HUDEP-2 (cell line): ENCODE measurements around the gene POLDIP2.
"Not testable (repeated sequence)": the region's sequence is repeated elsewhere in the genome, so short reads cannot be mapped to it uniquely, and the experiment has no call there.

Experiments used
- DNase-seq, 76 experiments: peaks; one replicate each; lab custom pipeline; 2025; ENCODE audit not compliant: unreplicated experiment in 76 of 76; lab: John Stamatoyannopoulos, UW

The POLDIP2 gene

GRCh38 chr17:28338769-28339212 lies 18.5 kb downstream of the POLDIP2 start:
- not testable (repeated sequence) for DNase-seq

DNA sequence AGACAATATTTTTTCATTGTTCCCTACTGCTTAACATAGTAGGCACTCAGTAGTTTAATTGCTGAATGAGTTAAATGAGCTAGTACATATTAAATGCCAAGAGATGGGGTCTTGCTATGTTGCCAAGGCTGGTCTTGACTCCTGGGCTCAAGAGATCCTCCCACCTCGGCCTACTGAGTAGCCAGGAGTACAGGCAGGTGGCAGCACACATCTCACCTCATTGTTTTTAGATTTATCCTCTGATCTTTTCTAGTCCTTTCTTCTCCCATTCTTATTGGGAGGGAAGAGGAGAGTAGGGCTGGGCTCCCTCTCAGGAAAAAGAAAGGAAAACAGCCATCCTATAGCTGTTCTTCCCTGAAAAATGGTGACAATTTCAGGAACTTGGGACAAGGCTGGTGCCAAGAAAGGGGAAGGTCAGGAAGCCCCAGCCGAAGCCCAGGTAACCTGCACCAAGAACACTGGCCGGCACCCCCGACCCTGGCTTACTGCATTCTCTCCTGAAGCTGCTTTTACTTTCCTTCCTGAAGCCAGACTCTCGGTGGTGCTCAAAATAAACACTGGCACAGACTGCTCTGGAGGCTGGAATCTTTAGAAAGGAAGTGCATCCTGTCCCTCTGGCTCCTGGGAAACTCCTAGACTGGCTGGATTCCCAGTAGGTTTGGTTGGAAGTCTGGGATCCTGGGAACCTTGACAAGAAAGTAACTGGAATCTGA lies 19.1 kb downstream of the POLDIP2 start:
- DNase-seq = no peak

DNA sequence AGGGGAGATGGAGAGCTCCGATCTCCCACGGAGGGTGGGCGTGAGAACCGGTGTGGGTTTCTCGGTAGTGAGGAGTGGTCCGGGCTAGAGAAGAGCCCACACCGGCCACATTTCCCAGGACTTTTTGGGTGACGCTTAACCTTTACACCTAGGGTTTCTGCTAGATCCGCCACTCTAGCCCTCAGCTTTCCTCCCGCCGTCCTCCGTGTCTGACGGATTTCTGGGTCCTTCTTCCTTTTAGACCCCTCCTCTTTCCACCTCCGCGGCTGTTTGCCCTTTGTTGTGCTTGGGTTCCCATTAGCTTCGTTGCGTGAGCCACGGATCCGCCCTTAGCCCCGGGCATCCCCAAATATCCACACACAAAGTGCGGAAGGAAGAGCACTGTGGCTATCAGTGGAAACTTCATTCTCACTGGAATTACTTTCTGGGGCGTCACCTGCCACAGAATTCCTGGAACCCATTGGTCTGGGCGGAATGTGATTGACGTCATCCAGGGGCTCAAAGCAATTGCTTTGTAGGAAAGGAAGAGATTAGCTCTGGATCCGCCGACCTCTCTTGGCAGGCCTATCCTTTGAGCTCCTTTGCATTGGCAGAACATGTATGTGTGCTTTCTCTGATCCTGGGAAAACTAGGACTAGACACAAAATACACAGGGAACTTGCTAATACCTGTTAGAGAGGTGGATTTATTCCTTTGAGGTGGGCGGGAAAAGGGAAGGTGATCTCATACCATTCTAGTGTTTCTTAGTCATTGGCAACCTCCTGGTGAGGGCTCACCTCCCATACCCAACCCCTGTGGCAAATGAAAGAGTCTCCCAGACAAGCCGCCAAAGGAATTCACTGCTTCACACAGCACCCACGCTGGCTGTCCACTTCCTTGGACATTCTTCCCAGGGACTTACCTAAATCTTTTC lies 21.1 kb downstream of the POLDIP2 start:
- DNase-seq = peak in 16 of 76 experiments; percentile 2 to 31 (median 13)

- DNase-seq = peak in 75 of 76 experiments; percentile 59 to 99 (median 96)
Measured at GRCh38 chr17:28335201-28335958, 21.9 kb downstream of the POLDIP2 start, which contains the start of the genes IFT20 and TNFAIP1. IFT20 (minus strand) TSS chr17:28335472; CDS start chr17:28331985, 3,487 bp downstream. TNFAIP1 (plus strand) TSS chr17:28335761; CDS start chr17:28339522, 3,761 bp downstream.

DNA sequence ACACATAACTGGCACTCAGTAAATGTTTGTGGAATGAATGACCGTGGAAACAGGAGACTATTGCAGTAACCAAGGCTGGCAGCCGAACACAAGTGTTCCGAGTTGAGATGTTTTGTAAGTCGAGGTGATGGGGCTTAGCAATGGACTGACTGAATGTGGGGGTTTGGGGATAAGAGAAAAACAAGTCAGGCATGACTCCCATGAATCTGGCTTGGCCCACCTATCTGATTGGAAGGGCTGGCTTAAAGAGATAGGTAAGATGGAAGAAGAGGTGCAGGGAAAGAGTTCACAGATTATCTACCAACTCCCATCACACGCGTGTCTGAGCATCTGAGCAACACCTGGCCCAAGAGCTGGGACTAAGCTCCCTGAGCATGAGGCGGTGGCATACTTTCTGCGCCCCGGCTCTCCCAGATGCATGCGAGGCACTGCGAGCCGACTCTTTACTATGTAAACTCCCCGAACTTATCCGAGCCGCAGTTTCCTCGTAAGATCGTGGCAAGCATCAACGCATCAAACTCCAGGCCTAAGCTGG lies 22.6 kb downstream of the POLDIP2 start:
- DNase-seq = no peak

DNA sequence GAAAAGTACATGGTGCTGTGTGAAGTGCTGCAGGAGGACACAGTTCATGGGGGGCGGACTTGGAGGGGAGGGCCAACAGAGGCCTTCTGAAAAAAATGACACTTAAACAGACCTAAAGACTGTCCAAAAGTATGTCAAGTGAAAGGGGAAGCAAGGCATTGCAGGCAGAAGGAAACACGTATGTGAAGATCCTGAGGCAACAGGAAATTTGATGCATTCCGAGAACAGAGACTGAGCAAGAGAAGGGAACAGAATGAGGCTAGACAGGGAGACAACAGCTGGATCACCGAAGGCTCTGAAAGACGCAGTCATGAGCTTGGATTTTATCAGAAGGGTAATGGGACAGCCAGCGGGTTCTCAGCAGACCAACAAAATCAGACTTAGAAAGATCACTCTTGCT lies 23.2 kb downstream of the POLDIP2 start:
- no peak for DNase-seq

GRCh38 chr17:28333083-28333746 lies 24.1 kb downstream of the POLDIP2 start:
- DNase-seq = no peak

DNA sequence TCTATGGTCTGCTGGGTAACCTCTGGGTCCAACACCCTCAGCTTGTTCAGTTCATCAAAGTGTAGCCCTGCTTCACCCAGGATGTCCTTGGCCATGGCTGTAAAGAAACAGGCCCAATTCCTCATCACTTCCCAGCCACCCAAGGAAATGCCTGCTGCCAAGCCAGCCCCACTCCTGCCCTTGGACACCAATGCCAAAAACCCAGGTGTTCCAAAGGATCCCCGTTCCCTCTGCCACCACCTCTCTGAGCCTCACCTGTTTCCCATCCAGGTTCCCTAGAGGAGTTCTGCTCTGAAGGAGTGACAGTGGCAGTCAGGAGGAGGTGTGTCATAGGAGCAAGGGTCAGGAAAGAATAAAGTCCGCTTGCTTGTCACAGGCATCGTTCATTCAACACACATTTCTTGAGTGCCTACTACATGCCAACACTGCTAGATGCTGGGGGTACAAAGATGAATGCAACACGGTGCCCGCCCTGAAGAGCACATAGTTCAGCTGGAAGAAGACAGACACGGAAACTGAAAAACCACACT lies 25.4 kb downstream of the POLDIP2 start:
- no peak for DNase-seq

DNA sequence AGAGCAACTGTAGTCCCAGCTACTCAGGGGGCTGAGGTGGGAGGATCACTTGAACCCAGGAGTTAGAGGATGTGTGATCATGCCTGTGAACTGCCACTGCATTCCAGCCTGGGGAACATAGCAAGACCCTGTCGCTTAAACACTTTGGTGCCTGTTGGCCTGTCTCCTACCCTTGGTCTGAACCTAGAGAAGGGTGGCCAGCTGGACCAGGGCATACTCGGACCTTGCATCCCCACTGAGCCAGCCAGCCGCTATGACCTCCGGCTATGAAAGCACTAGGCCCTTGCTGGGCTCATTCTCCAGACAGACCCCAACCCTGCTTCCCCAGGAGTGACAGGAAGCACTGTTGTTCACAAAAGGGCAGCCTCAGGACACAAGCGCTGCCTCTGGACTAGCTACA lies 26.7 kb downstream of the POLDIP2 start:
- no peak for DNase-seq

GRCh38 chr17:28328325-28328724 lies 29.0 kb downstream of the POLDIP2 start:
- DNase-seq = no peak

DNA sequence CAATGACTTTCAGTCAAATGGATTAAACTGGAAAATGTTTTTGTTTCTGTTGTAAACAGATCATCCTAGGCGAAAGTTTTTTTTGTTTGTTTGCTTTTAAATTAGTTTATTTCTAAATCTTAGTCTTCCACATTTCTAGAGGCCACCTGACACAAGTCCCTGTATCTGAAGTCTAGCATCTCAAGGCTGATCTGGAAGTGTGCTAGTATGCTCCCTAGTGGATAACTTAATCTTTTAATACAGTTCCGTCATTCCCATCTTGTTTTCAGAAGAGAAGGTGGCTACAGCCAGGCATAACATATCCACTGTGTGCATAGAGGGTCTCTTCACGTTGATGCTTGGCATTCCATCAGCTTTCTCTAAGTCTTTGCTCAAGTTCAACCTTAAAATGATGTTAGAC lies 29.6 kb downstream of the POLDIP2 start:
- no peak for DNase-seq

DNA sequence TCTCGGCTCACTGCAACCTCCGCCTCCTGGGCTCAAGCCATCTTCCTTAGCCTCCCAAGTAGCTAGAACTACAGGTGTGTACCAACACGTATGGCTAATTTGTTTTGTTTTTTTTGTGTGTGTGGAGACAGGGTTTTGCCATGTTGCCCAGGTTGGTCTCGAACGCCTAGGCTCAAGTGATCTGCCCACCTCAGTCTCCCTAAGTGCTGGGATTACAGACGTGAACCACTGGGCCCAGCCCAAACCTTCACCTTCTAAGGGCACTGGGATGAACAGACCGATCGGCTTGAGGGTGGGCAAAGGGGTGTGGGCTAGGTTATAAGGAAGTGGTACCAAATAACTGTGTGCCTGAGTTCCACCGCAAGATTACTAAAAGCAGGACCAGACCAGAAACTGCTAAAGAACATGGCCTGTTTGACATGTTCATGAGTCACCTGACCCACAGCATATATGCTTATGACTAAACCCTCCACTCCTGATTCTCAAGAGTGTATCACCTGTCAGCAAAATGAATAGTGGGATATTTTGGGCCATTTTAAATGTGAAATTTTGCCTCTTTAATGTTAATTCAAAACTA lies 30.2 kb downstream of the POLDIP2 start:
- no peak for DNase-seq

- no peak for DNase-seq
Measured at GRCh38 chr17:28326114-28326513, 31.2 kb downstream of the POLDIP2 start.

GRCh38 chr17:28325211-28325610 lies 32.1 kb downstream of the POLDIP2 start:
- no peak for DNase-seq

- no peak for DNase-seq
Measured at GRCh38 chr17:28324781-28325180, 32.5 kb downstream of the POLDIP2 start.

DNA sequence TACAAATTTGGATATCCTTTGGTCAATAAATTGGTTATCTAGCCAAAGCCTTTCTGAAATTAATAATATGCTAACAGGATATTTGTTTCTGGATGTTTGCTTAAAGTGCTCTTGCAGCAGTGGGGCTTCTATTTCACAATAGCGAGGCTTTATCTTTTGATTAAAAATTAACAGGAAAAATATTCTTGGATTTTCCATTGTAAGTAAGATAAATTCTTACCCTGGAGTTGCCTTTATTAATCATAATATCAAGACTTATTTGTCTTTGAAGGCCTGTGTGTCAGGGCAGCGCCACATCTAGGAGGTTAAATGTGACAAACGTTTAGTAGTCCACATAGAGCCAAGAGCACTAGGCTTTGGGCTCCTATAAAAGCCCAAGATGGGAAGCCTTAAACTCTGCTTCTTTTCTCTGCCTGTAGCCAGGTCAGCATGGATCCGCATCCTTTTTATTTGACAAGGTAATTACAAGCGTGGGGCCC lies 33.0 kb downstream of the POLDIP2 start:
- no peak for DNase-seq

GRCh38 chr17:28320215-28321061 lies 36.9 kb downstream of the POLDIP2 start:
- peak in 1 of 76 experiments; percentile 7 for DNase-seq

GRCh38 chr17:28319598-28319935 lies 37.8 kb downstream of the POLDIP2 start:
- no peak for DNase-seq
